Measurements from ENCODE around the gene CTNND2. TPM values are rescaled to one million over a fixed set of nuclear protein-coding genes. Genes with fewer than 3 reads are reported as not detected.

CTNND2 gene
- total and polyA plus RNA-seq, 10 donors: 0.93 to 51.0 (median 21.5) TPM

GRCh38 chr5:11000515-11001353, 903.5 kb downstream of the CTNND2 start:
- no peak for DNase-seq
- Histone ChIP-seq H3K27ac (no peak overlapping the region), H3K4me3 (no peak overlapping the region), H3K4me1 (no peaks in the 10 kb centered on the region), H3K9me3 (no peaks in the 10 kb centered on the region), H3K27me3 (replicated peaks in 1 of 7) (no peaks in the 10 kb centered on the region), H3K36me3 (no peaks in the 10 kb centered on the region)
- no peak for TF ChIP-seq POLR2AphosphoS5 (IDR thresholded peaks at IDR 0.05)
- no peak for TF ChIP-seq CTCF (IDR thresholded peaks at IDR 0.05 in 8 of 11, conservative IDR thresholded peaks at IDR 0.05 in 3 of 11)
- no peak for TF ChIP-seq POLR2A (IDR thresholded peaks at IDR 0.05)
- intact Hi-C loops (cut with DNase I; ENCODE audit: low total_unique reads): no loop called here
- WGBS, 5 donors: 64 to 94% (median 85%) methylated on average over 2 of the region's 2 CpGs

GRCh38 chr5:10999714-11000113, 904.5 kb downstream of the CTNND2 start:
- no peak for DNase-seq
- intact Hi-C loops (cut with DNase I; ENCODE audit: low total_unique reads): no loop called here
- Histone ChIP-seq H3K4me1 (no peaks in the 10 kb centered on the region), H3K9me3 (no peaks in the 10 kb centered on the region), H3K4me3 (no peak overlapping the region), H3K36me3 (no peaks in the 10 kb centered on the region), H3K27me3 (replicated peaks in 1 of 7) (no peaks in the 10 kb centered on the region), H3K27ac (no peak overlapping the region)
- TF ChIP-seq CTCF (IDR thresholded peaks at IDR 0.05 in 8 of 11, conservative IDR thresholded peaks at IDR 0.05 in 3 of 11): no peak
- no peak for TF ChIP-seq POLR2AphosphoS5 (IDR thresholded peaks at IDR 0.05)
- no peak for TF ChIP-seq POLR2A (IDR thresholded peaks at IDR 0.05)
- 86 to 98% (median 90%) methylated on average over 11 of the region's 11 CpGs for WGBS, 5 donors

GRCh38 chr5:10995891-10996290, 908.4 kb downstream of the CTNND2 start:
- Histone ChIP-seq H3K9me3 (no peaks in the 10 kb centered on the region), H3K4me1 (no peaks in the 10 kb centered on the region), H3K36me3 (no peaks in the 10 kb centered on the region), H3K4me3 (no peak overlapping the region), H3K27me3 (replicated peaks in 1 of 7) (no peaks in the 10 kb centered on the region), H3K27ac (no peak overlapping the region)
- TF ChIP-seq POLR2AphosphoS5 (IDR thresholded peaks at IDR 0.05) (no peak), CTCF (IDR thresholded peaks at IDR 0.05 in 8 of 11, conservative IDR thresholded peaks at IDR 0.05 in 3 of 11) (no peak), POLR2A (IDR thresholded peaks at IDR 0.05) (no peak)
- 68 to 85% (median 84%) methylated on average over 8 of the region's 8 CpGs for WGBS, 5 donors
- intact Hi-C loops (cut with DNase I; ENCODE audit: low total_unique reads): no loop called here
- no peak for DNase-seq

- Histone ChIP-seq H3K9me3 (no peaks in the 10 kb centered on the region), H3K4me3 (no peak overlapping the region), H3K27ac (no peak overlapping the region), H3K27me3 (replicated peaks in 1 of 7) (peaks cover 0 to 2% (median 0%) of the 10 kb centered on the region in 7 donors), H3K4me1 (no peaks in the 10 kb centered on the region), H3K36me3 (no peaks in the 10 kb centered on the region)
- WGBS, 5 donors: 78 to 86% (median 84%) methylated on average over 16 to 27 of the region's 30 CpGs
- DNase-seq: no peak
- no peak for TF ChIP-seq POLR2AphosphoS5 (IDR thresholded peaks at IDR 0.05)
- no peak for TF ChIP-seq CTCF (IDR thresholded peaks at IDR 0.05 in 8 of 11, conservative IDR thresholded peaks at IDR 0.05 in 3 of 11)
- no peak for TF ChIP-seq POLR2A (IDR thresholded peaks at IDR 0.05)
- intact Hi-C loops (cut with DNase I; ENCODE audit: low total_unique reads): no loop called here
Observed at GRCh38 chr5:10994091-10994986, 909.9 kb downstream of the CTNND2 start.
